T-helper 2 cell treated with Interferon-gamma antibody and Interleukin-4, amounts not matched to agents 100 ng/mL and 5 ng/mL, for 36 hours (primary cell): Measurements from ENCODE around the gene TBL3. TPM values are rescaled to one million over a fixed set of nuclear protein-coding genes. Genes with fewer than 3 reads are reported as not detected.
"Not testable (repeated sequence)": the region's sequence is repeated elsewhere in the genome, so short reads cannot be mapped to it uniquely, and the experiment has no call there.

Experiments
- intact Hi-C: fragments of 100-400 bp; cut with micrococcal nuclease; formaldehyde crosslinking; loops from one replicate; pipeline ENCODE4 v1.15.1; 2023
- total RNA-seq: library from RNA; stranded (reverse); gene quantifications from 2 replicates; pipeline ENCODE4 v1.2.3, GENCODE V29; 2022

TBL3 gene
- total RNA-seq, 1 donor from 2014 or later = 36.7 TPM

DNA sequence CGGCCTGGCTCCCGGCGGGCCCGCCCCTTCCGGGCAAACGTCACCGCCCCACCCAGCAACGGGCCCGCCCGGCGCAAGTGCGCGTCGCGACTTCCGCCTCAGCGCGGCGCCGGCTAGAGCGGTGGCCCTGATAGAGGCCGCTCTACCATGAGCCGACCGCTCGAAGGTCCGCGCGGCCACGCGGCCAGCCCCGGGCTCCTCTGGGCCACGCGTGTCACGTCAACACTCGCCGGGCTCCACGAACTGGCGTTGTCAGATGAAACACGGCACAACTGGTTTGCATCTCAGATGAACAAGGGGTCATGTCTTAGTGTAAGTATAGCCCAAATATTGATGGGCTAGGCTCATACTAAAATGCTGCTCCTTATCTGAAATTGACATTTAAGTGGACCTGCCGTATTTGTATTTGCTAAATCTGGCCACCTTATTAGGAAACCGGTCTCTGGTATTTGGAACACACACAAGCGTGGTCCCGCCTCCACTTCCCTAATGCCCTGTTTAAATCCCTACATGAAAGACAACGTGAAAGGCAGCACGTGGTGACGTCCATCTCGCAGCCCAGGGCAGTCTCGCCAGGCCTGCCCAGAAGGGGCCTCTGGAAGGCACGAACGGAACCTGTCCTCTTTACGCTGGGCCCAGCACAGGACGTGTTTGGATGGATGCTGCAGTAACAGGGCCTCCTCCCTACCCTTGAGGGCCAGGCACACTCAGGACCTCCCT lies 38.1 kb downstream of the TBL3 start, which contains the start of gene ZNF598:
Gene ZNF598, minus strand, starts transcription at position 31 of the 720 bp plus-strand sequence.
- intact Hi-C loops = loop anchor here (1.0 to 5.0 kb wide), 2 partner anchors 38 to 145 kb away; partner anchors contain the start of genes TBL3 and TRAF7

DNA sequence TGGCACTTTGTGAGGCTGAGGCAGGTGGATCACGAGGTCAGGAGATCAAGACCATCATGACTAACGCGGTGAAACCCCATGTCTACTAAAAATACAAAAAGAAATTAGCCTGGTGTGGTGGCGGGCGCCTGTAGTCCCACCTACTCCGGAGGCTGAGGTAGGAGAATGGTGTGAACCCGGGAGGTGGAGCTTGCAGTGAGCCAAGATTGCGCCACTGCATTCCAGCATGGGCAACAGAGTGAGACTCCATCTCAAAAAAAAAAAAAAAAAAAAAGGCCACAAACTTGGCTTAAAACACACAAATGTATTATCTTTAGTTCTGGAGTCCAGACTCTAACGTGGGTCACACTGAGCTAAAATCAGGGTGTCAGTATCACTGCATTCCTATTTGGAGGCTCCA lies 39.9 kb downstream of the TBL3 start:
- intact Hi-C loops = not testable (repeated sequence)

GRCh38 chr16:2013527-2013926 lies 41.7 kb downstream of the TBL3 start:
- intact Hi-C loops = no loop called here

- intact Hi-C loops = no loop called here
Observed at GRCh38 chr16:2015117-2015946, 43.5 kb downstream of the TBL3 start.

DNA sequence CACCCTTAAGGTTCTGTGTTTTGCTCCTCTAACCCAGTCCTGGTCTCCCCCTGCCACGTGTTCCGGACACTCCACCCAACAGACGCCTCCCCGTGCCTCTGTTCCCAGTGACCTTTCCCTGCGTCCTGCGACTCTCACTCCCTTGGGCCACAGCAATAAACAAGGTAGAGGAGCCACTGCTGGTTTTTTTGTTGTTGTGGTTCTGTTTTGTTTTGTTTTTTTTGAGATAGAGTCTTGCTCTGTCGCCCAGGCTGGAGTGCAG lies 44.0 kb downstream of the TBL3 start:
- intact Hi-C loops = no loop called here

DNA sequence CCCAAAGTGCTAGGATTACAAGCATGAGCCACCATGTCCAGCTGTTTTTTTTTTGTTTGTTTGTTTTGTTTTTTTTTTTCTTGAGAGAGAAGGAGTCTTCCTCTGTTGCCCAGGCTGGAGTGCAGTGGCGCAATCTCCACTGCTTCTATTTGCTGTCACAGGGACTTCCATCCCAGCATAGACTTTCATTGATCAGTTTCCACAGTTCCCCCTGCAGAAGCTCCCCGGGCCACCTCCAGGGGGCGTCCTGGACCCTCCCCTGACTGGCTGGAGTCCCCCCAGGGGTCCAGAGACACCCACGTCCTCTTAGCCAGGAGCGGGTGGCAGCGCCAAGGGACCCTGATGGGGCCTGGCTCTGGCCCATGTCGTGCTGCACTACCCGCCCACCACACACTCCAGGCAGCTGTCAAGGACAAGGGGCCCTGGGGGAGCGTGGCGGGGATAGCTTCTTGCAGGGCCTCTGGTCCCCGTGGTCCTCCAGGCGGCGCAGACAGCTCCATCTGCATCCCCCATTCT lies 44.6 kb downstream of the TBL3 start:
- intact Hi-C loops = no loop called here

- intact Hi-C loops = no loop called here
Observed at GRCh38 chr16:2019518-2019920, 47.7 kb downstream of the TBL3 start, which contains the start of gene NPW. Gene NPW (plus strand): TSS chr16:2019785.

- intact Hi-C loops = no loop called here
Observed at GRCh38 chr16:2019921-2020831, 48.3 kb downstream of the TBL3 start.

GRCh38 chr16:2022723-2023091 lies 50.9 kb downstream of the TBL3 start:
- intact Hi-C loops = loop anchor here (1.0 kb wide), 2 partner anchors 25 to 118 kb away; partner anchors contain the start of genes NTHL1 and TSC2

DNA sequence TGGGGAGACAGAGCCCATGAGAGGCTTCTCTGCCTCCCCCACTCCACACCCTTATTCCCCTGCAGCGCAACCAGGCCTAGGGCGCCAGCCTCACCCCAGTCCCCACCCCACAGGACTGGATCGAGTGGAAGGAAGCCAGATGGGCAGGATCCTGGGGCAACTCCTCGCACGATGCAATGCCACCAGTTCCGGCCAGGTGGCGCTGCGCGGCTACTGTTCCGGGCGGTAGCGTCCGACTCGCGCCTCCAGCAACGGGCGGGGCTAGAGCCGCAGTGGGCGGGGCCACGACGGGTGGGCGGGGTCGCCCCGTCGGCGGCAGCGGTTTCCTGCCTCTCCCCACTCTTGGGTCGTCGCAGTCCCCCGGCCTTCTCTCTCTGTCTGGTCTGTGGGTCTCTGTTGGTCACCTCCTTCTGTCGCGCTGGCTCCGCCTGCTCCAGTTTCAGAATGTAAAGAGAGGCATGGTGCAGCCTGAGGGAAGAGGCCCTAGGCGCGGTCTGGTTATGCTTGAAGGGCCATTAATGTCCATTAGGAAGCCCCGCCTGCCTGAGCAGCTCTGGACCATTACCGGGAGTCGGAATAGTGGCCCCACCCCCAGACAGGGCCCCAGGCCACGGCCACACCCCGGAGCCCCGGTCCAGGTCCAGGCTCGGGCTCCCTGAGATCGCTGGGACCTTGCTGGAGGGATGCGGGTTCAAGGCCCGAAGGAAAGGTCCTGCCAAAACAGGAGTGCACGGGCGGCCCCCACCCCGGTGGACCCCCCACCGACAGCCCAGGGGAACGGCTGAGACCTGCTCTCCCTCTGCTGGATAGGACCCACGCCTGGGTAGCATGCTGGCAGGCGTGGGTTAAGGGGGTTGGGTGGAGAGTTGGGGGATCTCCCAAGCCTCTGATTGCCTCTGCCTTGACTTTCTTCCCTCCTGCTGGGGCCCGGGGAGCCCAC lies 51.5 kb downstream of the TBL3 start:
- intact Hi-C loops = loop anchor here (1.0 kb wide), 2 partner anchors 24 to 117 kb away; partner anchors contain the start of genes NTHL1 and TSC2

DNA sequence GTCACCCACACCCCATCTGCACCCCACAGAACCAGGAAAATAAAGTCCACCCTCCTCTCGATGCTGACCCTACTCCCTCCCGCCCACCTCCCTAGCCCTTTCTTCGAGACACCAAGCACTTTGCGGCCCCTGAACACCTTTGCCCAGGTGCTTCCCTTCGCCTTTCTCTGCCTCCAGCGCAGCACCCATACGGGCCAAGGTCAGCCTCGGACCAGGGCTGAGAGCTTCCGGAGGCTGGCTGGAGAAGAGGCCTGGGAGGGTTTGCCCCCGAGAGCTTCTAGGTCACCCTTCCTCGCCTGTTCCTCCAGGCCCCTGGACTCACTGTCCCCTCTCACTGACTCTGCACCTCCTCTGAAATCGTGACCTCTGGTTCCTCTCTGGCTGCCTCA lies 52.2 kb downstream of the TBL3 start:
- intact Hi-C loops = no loop called here

GRCh38 chr16:2025251-2025650 lies 53.4 kb downstream of the TBL3 start:
- intact Hi-C loops = no loop called here

GRCh38 chr16:2025878-2026460 lies 54.1 kb downstream of the TBL3 start:
- intact Hi-C loops = no loop called here

- intact Hi-C loops = no loop called here
Observed at GRCh38 chr16:2026461-2027023, 54.7 kb downstream of the TBL3 start, which contains the start of gene NHERF2. Gene NHERF2 (plus strand): TSS chr16:2026902. CDS start chr16:2027006, 104 bp downstream.

GRCh38 chr16:2027024-2028010 lies 55.5 kb downstream of the TBL3 start:
- intact Hi-C loops = no loop called here

DNA sequence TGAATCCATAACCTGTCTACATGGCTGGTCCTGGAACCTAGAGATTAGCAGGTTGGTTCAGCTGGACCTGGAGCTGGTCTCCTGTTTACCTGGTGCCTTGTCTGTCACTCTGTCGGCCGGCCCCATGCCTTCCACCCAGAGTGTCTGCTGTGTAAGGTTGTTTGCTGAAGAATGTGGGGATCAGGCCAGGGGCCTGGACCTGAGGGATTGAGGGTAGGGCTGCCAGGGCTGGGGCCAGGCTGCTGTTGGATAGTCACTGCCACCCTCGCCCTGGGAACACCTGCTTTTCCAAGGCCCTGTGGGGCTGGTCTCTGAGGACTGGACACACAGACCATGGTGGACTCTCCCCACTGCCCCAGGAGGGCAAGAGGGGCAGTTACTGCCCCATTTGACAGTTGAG lies 56.3 kb downstream of the TBL3 start:
- intact Hi-C loops = no loop called here

DNA sequence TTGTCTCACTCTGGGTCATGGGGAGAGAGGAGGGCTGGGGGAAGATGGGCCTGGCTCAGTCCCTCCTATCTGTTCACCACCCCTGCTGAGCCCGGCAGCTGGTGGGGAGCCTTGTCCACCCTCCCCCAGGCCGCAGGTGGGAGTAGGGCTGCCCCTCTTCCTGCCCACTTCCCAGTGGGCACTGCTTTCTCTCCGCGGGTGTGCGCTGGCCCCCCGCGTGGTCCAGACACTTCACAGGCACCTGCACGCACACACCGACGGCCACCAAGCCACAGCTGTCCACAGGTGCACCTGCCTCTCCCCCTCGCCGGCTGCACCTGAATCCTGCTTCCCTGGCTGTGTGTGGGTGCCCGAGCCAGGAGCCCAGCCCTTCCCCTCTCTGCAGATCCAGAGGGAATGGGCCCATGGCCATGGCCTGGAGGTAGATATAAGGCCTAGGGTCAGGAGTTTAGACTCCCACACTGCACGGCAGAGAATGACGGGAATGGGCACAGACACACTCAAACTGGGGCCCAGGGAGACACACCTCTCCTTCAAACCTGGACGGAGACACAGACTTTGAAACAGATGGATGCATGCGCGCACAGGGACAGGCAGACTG lies 56.9 kb downstream of the TBL3 start:
- intact Hi-C loops = no loop called here

DNA sequence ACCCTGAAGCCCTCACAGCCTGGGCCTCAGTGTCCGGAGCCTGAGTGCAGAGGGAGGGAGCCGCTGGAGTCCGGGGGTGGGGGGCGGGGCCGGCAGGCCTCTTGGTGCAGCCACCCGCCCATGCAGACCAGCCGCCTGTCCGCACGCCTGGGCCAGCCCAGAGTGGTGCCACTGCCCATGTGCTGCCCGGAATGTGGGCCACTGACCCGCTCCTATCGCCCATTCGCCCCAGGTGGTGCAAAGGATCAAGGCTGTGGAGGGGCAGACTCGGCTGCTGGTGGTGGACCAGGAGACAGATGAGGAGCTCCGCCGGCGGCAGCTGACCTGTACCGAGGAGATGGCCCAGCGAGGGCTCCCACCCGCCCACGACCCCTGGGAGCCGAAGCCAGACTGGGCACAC lies 57.5 kb downstream of the TBL3 start:
- intact Hi-C loops = no loop called here
